Muscle layer of colon (tissue), 2 donors: ENCODE measurements around the gene ABCD3.
"Not testable (repeated sequence)": the region's sequence is repeated elsewhere in the genome, so short reads cannot be mapped to it uniquely, and the experiment has no call there.

Experiments used
- H3K27ac ChIP-seq: one replicate; pipeline ENCODE4 v1.7.0; 2013; ENCODE audit warnings: low read depth, mild to moderate bottlenecking, low read length, moderate library complexity
- H3K27me3 ChIP-seq, 2 donors: one replicate each; pipeline ENCODE4 v1.7.0; 2013; ENCODE audit warnings: low read length in 2 of 2, mild to moderate bottlenecking in 2 of 2; ENCODE audit not compliant: insufficient read depth in 2 of 2, control insufficient read depth in 1 of 2
- H3K36me3 ChIP-seq: one replicate; pipeline ENCODE4 v1.7.0; 2013; ENCODE audit warnings: mild to moderate bottlenecking, low read length; ENCODE audit not compliant: insufficient read depth
- H3K4me1 ChIP-seq: one replicate; pipeline ENCODE4 v1.7.0; 2013; ENCODE audit warnings: mild to moderate bottlenecking, low read length; ENCODE audit not compliant: insufficient read depth
- H3K4me3 ChIP-seq, 2 donors: one replicate each; pipeline ENCODE4 v1.7.0; 2013; ENCODE audit warnings: low read length in 2 of 2, low read depth in 1 of 2, mild to moderate bottlenecking in 1 of 2, moderate library complexity in 1 of 2
- H3K9ac ChIP-seq: one replicate; pipeline ENCODE4 v1.7.0; 2013; ENCODE audit warnings: low read length
- H3K9me3 ChIP-seq: one replicate; pipeline ENCODE4 v1.7.0; 2013; ENCODE audit warnings: mild to moderate bottlenecking, low read length
- donor health status: abdominal sarcoma.
- donor health status: Adenocarcinoma of cecum.

ABCD3 gene

GRCh38 chr1:94417978-94418663 lies at the start of gene ABCD3:
Gene ABCD3, plus strand, starts transcription at chr1:94418389. Its CDS starts 90 bp downstream, at chr1:94418479.
- Histone ChIP-seq H3K4me1 (peaks cover 20% of the 10 kb centered on the region), H3K27me3 (no peaks in the 10 kb centered on the region)

GRCh38 chr1:94372771-94373170 lies 45.4 kb upstream of the ABCD3 start:
- H3K27ac ChIP-seq, H3K9ac ChIP-seq, H3K9me3 ChIP-seq, H3K4me1 ChIP-seq, H3K4me3 ChIP-seq, H3K27me3 ChIP-seq, H3K36me3 ChIP-seq: not testable (repeated sequence)

More at GRCh38 chr1:94417978-94418663, at the start of gene ABCD3:
- Histone ChIP-seq H3K9ac (peak within 1 kb of the TSS; percentile 85), H3K4me3 (peak within 1 kb of the TSS; percentile 80 to 92), H3K36me3 (no peaks in the 10 kb centered on the region), H3K27ac (peak within 1 kb of the TSS; percentile 84), H3K9me3 (no peaks in the 10 kb centered on the region)

- H3K27me3 ChIP-seq, H3K4me1 ChIP-seq, H3K4me3 ChIP-seq, H3K27ac ChIP-seq, H3K36me3 ChIP-seq, H3K9me3 ChIP-seq, H3K9ac ChIP-seq: not testable (repeated sequence)
Measured at GRCh38 chr1:94373311-94373710, 44.9 kb upstream of the ABCD3 start.

GRCh38 chr1:94375666-94376065 lies 42.5 kb upstream of the ABCD3 start:
- H3K9me3 ChIP-seq, H3K27me3 ChIP-seq, H3K4me1 ChIP-seq, H3K36me3 ChIP-seq, H3K4me3 ChIP-seq, H3K9ac ChIP-seq, H3K27ac ChIP-seq: not testable (repeated sequence)

GRCh38 chr1:94378493-94378892 lies 39.7 kb upstream of the ABCD3 start:
- not testable (repeated sequence) for H3K36me3 ChIP-seq, H3K27ac ChIP-seq, H3K4me1 ChIP-seq

GRCh38 chr1:94379615-94380014 lies 38.6 kb upstream of the ABCD3 start:
- no peaks in the 10 kb centered on the region for H3K4me1 ChIP-seq

More at GRCh38 chr1:94378493-94378892, 39.7 kb upstream of the ABCD3 start:
- H3K9me3 ChIP-seq, H3K27me3 ChIP-seq, H3K4me3 ChIP-seq, H3K9ac ChIP-seq: not testable (repeated sequence)

GRCh38 chr1:94382201-94382600 lies 36.0 kb upstream of the ABCD3 start:
- no peaks in the 10 kb centered on the region for H3K9me3 ChIP-seq
- no peak overlapping the region for H3K9ac ChIP-seq
- H3K27me3 ChIP-seq: no peaks in the 10 kb centered on the region
- H3K27ac ChIP-seq: no peak overlapping the region
- H3K4me3 ChIP-seq: no peak overlapping the region
- H3K4me1 ChIP-seq: no peaks in the 10 kb centered on the region
- no peaks in the 10 kb centered on the region for H3K36me3 ChIP-seq

More at GRCh38 chr1:94379615-94380014, 38.6 kb upstream of the ABCD3 start:
- no peaks in the 10 kb centered on the region for H3K9me3 ChIP-seq
- H3K36me3 ChIP-seq: no peaks in the 10 kb centered on the region
- no peak overlapping the region for H3K9ac ChIP-seq
- H3K27me3 ChIP-seq: no peaks in the 10 kb centered on the region
- no peak overlapping the region for H3K4me3 ChIP-seq
- no peak overlapping the region for H3K27ac ChIP-seq

GRCh38 chr1:94383966-94384408 lies 34.2 kb upstream of the ABCD3 start:
- no peaks in the 10 kb centered on the region for H3K27me3 ChIP-seq
- H3K9me3 ChIP-seq: no peaks in the 10 kb centered on the region
- H3K9ac ChIP-seq: no peak overlapping the region
- no peaks in the 10 kb centered on the region for H3K36me3 ChIP-seq
- no peak overlapping the region for H3K4me3 ChIP-seq
- no peak overlapping the region for H3K27ac ChIP-seq
- no peaks in the 10 kb centered on the region for H3K4me1 ChIP-seq

- Histone ChIP-seq H3K4me3 (no peak overlapping the region), H3K27me3 (no peaks in the 10 kb centered on the region), H3K4me1 (no peaks in the 10 kb centered on the region), H3K27ac (no peak overlapping the region), H3K9ac (no peak overlapping the region), H3K36me3 (no peaks in the 10 kb centered on the region), H3K9me3 (no peaks in the 10 kb centered on the region)
Measured at GRCh38 chr1:94384485-94385265, 33.5 kb upstream of the ABCD3 start.

- Histone ChIP-seq H3K27me3 (no peaks in the 10 kb centered on the region), H3K9me3 (no peaks in the 10 kb centered on the region), H3K27ac (no peak overlapping the region), H3K4me3 (no peak overlapping the region), H3K36me3 (no peaks in the 10 kb centered on the region), H3K4me1 (no peaks in the 10 kb centered on the region), H3K9ac (no peak overlapping the region)
Measured at GRCh38 chr1:94385308-94385929, 32.8 kb upstream of the ABCD3 start.

GRCh38 chr1:94389298-94389697 lies 28.9 kb upstream of the ABCD3 start:
- no peaks in the 10 kb centered on the region for H3K9me3 ChIP-seq
- H3K4me3 ChIP-seq: no peak overlapping the region
- no peaks in the 10 kb centered on the region for H3K4me1 ChIP-seq
- no peak overlapping the region for H3K27ac ChIP-seq
- no peak overlapping the region for H3K9ac ChIP-seq
- no peaks in the 10 kb centered on the region for H3K36me3 ChIP-seq
- no peaks in the 10 kb centered on the region for H3K27me3 ChIP-seq
